GM18499 (cell line): ENCODE results near the gene BCKDK.

Experiments used
- ATAC-seq: cut with Tn5 transposase; IDR thresholded peaks from one replicate; pipeline ENCODE4 v1.9.1; 2021; ENCODE audit warnings: moderate number of reproducible peaks; ENCODE audit not compliant: insufficient read depth, unreplicated experiment

The BCKDK gene

GRCh38 chr16:31117384-31118222 lies 9.4 kb downstream of the BCKDK start, which contains the start of gene KAT8:
Gene KAT8 (plus strand): TSS chr16:31117664. CDS start chr16:31117682, 18 bp downstream.
- ATAC-seq: peak; percentile 60

- ATAC-seq: no peak
Measured at GRCh38 chr16:31118223-31119155, 10.3 kb downstream of the BCKDK start.

GRCh38 chr16:31120129-31120528 lies 11.9 kb downstream of the BCKDK start:
- no peak for ATAC-seq

- no peak for ATAC-seq
Measured at GRCh38 chr16:31125844-31126243, 17.7 kb downstream of the BCKDK start.

- ATAC-seq: no peak
Measured at GRCh38 chr16:31127182-31127581, 19.0 kb downstream of the BCKDK start.

GRCh38 chr16:31128711-31129567 lies 20.8 kb downstream of the BCKDK start:
- ATAC-seq: no peak

- no peak for ATAC-seq
Measured at GRCh38 chr16:31129568-31130335, 21.6 kb downstream of the BCKDK start.

- no peak for ATAC-seq
Measured at GRCh38 chr16:31130336-31130891, 22.2 kb downstream of the BCKDK start.

- no peak for ATAC-seq
Measured at GRCh38 chr16:31130899-31131298, 22.7 kb downstream of the BCKDK start.

- ATAC-seq: no peak
Measured at GRCh38 chr16:31131416-31131815, 23.2 kb downstream of the BCKDK start.

GRCh38 chr16:31131841-31132271 lies 23.7 kb downstream of the BCKDK start:
- ATAC-seq: no peak

- no peak for ATAC-seq
Measured at GRCh38 chr16:31132303-31132979, 24.3 kb downstream of the BCKDK start.

GRCh38 chr16:31133046-31133501 lies 24.9 kb downstream of the BCKDK start:
- no peak for ATAC-seq

- no peak for ATAC-seq
Measured at GRCh38 chr16:31134091-31134571, 25.9 kb downstream of the BCKDK start.

- no peak for ATAC-seq
Measured at GRCh38 chr16:31134625-31135534, 26.7 kb downstream of the BCKDK start.

GRCh38 chr16:31135535-31136286 lies 27.5 kb downstream of the BCKDK start, which contains the start of gene PRSS8:
Gene PRSS8 (minus strand): TSS chr16:31135727. CDS start chr16:31135498, 229 bp downstream.
- no peak for ATAC-seq
